HL-60/S4 treated with phorbol 12-myristate 13-acetate at 8.2 ng/mL for 4 days and 3 days (cell line): ENCODE measurements around the gene SEC24D.

Experiments
- in situ Hi-C: fragments of 300-500 bp; cut with MboI; formaldehyde crosslinking; loops from 2 replicates; pipeline ENCODE4 v1.15.0; 2022; ENCODE audit warnings: low sequenced_read_pairs

SEC24D gene

GRCh38 chr4:118756958-118757357, 79.0 kb downstream of the SEC24D start:
- in situ Hi-C loops, result loop anchor here (25.0 kb wide), 1 partner anchor 205 kb away; no protein-coding TSS in a partner anchor

- in situ Hi-C loops, result loop anchor here (25.0 kb wide), 1 partner anchor 206 kb away; no protein-coding TSS in a partner anchor
These were observed 79.5 kb downstream of the SEC24D start for GRCh38 chr4:118756429-118756828.

GRCh38 chr4:118755438-118756226, 80.3 kb downstream of the SEC24D start:
- in situ Hi-C loops, result loop anchor here (25.0 kb wide), 1 partner anchor 207 kb away; no protein-coding TSS in a partner anchor

- in situ Hi-C loops, result loop anchor here (25.0 kb wide), 1 partner anchor 207 kb away; no protein-coding TSS in a partner anchor
These were observed 81.0 kb downstream of the SEC24D start for GRCh38 chr4:118754890-118755289.

GRCh38 chr4:118753685-118754084, 82.2 kb downstream of the SEC24D start:
- in situ Hi-C loops, result loop anchor here (25.0 kb wide), 1 partner anchor 209 kb away; no protein-coding TSS in a partner anchor

- in situ Hi-C loops, result loop anchor here (25.0 kb wide), 1 partner anchor 209 kb away; no protein-coding TSS in a partner anchor
These were observed 82.8 kb downstream of the SEC24D start for GRCh38 chr4:118753096-118753495.

GRCh38 chr4:118752551-118752950, 83.4 kb downstream of the SEC24D start:
- in situ Hi-C loops, result loop anchor here (25.0 kb wide), 1 partner anchor 210 kb away; no protein-coding TSS in a partner anchor

GRCh38 chr4:118751629-118752323, 84.2 kb downstream of the SEC24D start:
- in situ Hi-C loops, result loop anchor here (25.0 kb wide), 1 partner anchor 211 kb away; no protein-coding TSS in a partner anchor

GRCh38 chr4:118749347-118749988, 86.5 kb downstream of the SEC24D start:
- in situ Hi-C loops, result no loop called here

GRCh38 chr4:118746251-118746919, 89.5 kb downstream of the SEC24D start:
- in situ Hi-C loops, result no loop called here

GRCh38 chr4:118745357-118745756, 90.6 kb downstream of the SEC24D start:
- in situ Hi-C loops, result no loop called here

- in situ Hi-C loops, result no loop called here
These were observed 92.1 kb downstream of the SEC24D start for GRCh38 chr4:118743867-118744266.

- in situ Hi-C loops, result no loop called here
These were observed 93.9 kb downstream of the SEC24D start for GRCh38 chr4:118742050-118742449.

- in situ Hi-C loops, result no loop called here
These were observed 94.5 kb downstream of the SEC24D start for GRCh38 chr4:118741301-118741855.

GRCh38 chr4:118740869-118741268, 95.1 kb downstream of the SEC24D start:
- in situ Hi-C loops, result no loop called here

GRCh38 chr4:118739022-118739713, 96.8 kb downstream of the SEC24D start:
- in situ Hi-C loops, result no loop called here

GRCh38 chr4:118738090-118738489, 97.8 kb downstream of the SEC24D start:
- in situ Hi-C loops, result no loop called here

GRCh38 chr4:118736900-118737299, 99.0 kb downstream of the SEC24D start:
- in situ Hi-C loops, result no loop called here

GRCh38 chr4:118734491-118735205, 101.3 kb downstream of the SEC24D start:
- in situ Hi-C loops, result no loop called here
